ENCODE data around the gene ARL8A.
"Not testable (repeated sequence)": the region's sequence is repeated elsewhere in the genome, so short reads cannot be mapped to it uniquely, and the experiment has no call there.

Gene ARL8A

GRCh38 chr1:202156590-202156989 lies 12.1 kb upstream of the ARL8A start:
- DNase-seq, result no peak

GRCh38 chr1:202155478-202156021 lies 11.0 kb upstream of the ARL8A start:
- DNase-seq, result no peak

GRCh38 chr1:202154766-202155477 lies 10.4 kb upstream of the ARL8A start:
- no peak for DNase-seq

DNA sequence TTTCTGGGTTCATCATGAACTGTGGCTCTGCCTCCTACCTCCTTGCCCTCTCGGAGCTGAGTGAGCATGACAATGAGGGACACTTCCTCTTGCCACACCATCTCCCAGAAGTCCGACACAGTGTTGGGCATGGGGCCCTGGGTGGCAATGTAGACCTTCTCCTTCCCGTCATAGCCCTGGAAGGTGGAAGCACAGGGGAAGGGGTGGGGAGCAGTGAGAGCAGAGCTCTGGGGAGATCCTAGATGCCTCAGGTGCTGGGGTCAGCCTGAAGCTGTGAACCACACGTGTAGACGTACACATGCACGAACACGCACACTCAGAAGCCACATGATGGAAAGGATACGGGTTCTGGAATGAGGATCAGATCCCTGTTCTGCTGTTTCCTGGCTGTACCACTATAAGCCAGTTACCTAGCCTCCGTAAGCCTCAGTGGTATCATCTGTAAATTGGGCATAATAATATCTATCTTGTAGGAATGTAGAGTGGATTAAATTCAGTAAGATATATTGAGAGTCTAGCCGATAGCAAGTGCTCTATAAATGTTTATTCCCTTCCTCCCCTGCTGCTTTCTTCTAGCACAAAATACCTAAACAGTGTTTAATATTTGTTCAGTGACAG lies 9.7 kb upstream of the ARL8A start:
- DNase-seq, result no peak

GRCh38 chr1:202153284-202153683 lies 8.7 kb upstream of the ARL8A start:
- no peak for DNase-seq

- DNase-seq, result no peak
Observed at GRCh38 chr1:202152399-202152798, 7.9 kb upstream of the ARL8A start.

DNA sequence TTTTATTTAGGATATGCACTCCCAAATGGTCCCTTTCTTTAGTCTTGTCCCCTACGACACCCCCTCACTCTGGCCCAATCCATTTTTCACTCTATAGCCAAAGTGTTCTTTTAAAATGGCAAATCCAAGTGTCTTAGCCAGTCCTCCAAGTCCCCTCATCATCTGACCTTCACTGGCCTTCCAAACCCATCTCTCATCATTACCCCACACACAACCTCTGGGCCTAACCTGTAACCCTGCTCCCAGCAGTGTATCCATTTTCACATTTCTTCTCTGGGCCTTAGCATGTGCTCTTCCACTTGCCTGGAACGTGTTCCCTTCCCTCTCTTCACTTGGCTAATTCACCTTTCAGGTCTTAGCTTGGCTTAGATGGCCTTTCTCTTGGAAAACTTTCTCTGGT lies 6.5 kb upstream of the ARL8A start:
- no peak for DNase-seq

GRCh38 chr1:202150602-202151001 lies 6.1 kb upstream of the ARL8A start:
- no peak for DNase-seq

DNA sequence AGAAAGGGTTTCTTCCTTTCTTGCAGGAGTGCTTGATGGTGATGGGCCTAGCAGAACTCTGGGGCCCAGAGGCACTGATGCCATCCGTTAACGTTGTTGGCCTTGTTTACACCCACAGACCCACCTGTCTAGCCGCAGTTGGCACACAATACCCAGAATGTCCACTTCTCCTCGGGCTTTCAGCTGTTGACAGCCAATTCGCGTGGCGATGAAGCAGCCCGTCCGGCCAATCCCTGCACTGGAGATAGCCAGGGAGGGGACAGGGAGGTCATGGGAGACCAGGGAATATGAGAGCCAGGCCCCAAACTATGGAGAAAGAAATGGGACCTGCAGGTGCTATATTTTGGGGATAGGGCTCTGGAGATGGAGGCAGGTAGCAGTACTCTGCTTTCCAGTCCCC lies 5.7 kb upstream of the ARL8A start:
- DNase-seq, result no peak

GRCh38 chr1:202149566-202149965 lies 5.0 kb upstream of the ARL8A start:
- no peak for DNase-seq

- DNase-seq, result no peak
Observed at GRCh38 chr1:202148391-202148790, 3.9 kb upstream of the ARL8A start.

DNA sequence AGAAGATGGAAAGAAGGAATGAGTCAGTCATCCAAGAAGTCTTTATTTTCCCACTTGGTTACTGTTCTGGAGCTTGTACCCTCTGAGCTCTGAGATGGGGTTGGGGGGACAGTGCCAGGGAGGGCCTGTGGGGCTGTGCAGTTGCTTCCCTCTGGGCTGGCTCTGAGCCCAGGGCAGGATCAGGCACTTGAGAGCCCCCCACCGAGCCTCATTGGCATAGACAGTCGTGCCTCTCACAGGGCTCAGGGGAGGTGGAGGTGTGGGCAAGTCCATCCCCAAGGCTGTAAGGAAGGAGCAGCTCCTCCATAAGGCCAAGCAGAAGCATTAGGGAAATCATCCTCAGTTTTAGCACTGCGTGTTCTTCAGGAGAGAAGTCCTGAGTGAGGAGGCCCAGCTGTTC lies 2.5 kb upstream of the ARL8A start:
- no peak for DNase-seq

GRCh38 chr1:202146279-202146678 lies 1.7 kb upstream of the ARL8A start:
- DNase-seq, result no peak

- not testable (repeated sequence) for DNase-seq
Observed at GRCh38 chr1:202145744-202146140, 1.2 kb upstream of the ARL8A start.

GRCh38 chr1:202145068-202145743 lies 669 bp upstream of the ARL8A start:
- no peak for DNase-seq

DNA sequence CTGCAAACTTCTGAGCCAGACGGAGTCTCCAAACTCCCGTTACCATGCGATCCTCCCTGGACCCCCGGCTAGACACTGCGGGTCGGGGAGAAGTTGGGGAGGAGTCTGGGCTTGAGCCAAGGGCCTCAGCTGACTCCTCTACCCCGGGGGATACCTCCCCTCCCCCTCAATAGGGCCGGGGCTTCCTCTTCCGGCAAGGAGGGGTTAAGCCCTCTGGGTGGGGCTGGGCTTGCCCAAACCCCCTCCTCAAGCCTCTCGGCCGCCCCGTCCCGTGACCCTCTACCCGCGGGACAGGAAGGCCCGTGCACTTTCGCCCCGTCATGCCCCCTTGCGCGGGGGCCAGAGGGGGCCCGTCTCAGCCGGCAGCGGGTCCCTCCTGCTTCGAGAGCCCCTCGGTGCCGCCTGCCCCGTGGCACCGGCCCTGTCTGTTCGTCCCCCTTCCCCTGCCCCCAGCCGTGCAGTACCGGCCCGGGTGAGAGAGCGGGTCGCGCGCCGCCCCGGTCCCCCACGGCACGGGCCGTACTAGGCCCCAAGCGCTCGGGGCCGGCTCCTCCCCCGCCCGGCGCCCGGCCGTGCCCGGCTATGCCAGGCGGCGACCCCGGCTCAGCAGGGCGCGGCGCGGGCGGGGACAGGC lies 652 bp downstream of the ARL8A start:
- no peak for DNase-seq

GRCh38 chr1:202143011-202143767 lies 1.3 kb downstream of the ARL8A start:
- no peak for DNase-seq

- not testable (repeated sequence) for DNase-seq
Observed at GRCh38 chr1:202141468-202141867, 3.1 kb downstream of the ARL8A start.

DNA sequence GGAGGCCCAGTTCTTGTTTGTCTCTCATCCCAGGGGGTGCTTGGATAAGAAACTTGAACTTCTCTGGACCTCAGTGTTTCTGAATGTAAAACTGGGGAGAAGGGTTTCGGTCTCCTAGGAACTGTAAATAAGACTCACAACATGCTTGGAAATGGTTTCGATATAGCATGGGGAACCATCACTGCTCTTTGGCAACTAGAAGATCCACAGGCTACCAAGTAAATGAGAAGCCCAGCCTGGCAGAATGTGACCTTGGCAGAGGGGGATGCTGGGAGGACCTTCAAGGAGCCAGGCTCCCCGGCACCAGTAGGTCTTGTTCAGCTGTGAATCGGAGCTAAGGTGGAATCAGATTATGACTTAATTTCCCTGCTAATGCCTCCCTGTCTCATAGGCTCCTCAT lies 3.7 kb downstream of the ARL8A start:
- no peak for DNase-seq

DNA sequence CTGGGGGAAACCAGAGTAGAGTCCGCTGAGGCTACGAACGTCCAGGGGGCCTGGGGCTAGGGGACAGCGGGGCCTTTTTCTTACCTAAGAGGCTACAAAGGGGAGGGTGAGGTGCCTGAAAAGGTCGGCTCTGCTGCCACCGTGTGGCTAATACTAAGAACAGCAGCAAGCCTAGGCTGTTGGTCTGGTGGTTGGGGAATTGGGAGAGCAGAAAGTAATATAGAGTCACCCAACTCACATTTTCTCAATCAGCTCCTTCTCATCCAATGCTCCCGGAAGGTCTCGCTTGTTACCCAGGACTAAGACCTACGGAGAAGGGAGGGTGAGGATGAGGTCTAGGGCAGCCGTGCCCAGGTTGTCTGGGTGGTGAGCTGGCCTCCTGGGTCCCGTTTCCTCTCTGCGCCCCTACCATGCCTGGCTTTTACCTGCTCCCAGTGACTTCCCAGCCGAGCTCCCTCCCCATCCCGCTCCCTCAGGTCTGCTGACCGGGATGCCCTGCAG lies 9.3 kb downstream of the ARL8A start:
- peak; percentile 33 for DNase-seq

GRCh38 chr1:202134645-202135172 lies 9.8 kb downstream of the ARL8A start:
- no peak for DNase-seq

DNA sequence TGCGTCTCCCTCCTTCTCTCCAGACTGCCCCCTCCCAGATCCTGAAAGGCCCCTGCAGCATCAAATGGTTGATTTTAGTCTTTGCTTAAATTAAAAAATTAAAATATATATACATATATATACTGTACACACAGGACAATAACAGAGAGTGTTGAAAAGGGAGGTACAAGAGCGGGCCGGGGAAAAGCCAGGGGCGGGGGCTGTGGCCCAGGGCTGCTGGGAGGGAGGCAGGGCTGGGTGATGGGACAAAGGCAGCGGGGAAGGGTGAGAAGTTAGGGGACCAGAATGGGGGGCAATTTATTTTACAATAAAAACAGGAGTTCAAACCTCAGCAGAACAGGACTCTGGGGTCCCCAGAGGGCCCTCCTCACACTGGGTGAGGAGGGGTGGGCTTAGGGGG lies 10.5 kb downstream of the ARL8A start:
- DNase-seq, result no peak
